RWPE1 (cell line): ENCODE data around the gene PHF23.

Source experiments
- CTCF ChIA-PET: fragments of 350-600 bp; sonication (Branson Sonifier 250); formaldehyde crosslinking; extraction: SDS; loops from one replicate; lab custom pipeline; 2021; lab: Yijun Ruan, JAX
- POLR2A ChIA-PET: fragments of 400-600 bp; formaldehyde crosslinking; extraction: SDS; loops from one replicate; lab custom pipeline; 2020; ENCODE audit warnings: antibody characterized with exemption; ENCODE audit not compliant: low non-redundant PET; lab: Yijun Ruan, JAX
- DNase-seq: peaks from one replicate; pipeline ENCODE4 v3.0.0; 2012; ENCODE audit warnings: low spot score
- H3K27ac ChIP-seq: fragments of 450-650 bp; 2 replicates; pipeline ENCODE4 v1.5.1; 2017
- TF ChIP-seq, protein P1 (sequence below): fragments of 450-650 bp; conservative IDR thresholded peaks from 2 replicates; pipeline ENCODE4 v1.5.1; 2017; ENCODE audit warnings: low read depth, mild to moderate bottlenecking

PHF23 gene

DNA sequence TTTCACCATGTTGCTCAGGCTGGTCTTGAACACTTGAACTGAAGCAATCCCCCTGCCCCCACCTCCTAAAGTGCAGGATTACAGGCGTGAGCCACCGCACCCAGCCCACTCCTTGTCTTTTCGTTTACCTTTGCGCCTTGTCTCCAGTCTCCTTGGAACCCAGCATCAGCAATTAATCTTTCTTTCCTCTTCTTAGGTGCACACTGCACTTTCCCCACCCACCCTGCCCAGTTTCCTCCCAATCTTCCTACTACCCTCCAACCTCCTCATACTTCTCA is 24.5 kb upstream of the PHF23 start:
- TF ChIP-seq, protein P1, sequence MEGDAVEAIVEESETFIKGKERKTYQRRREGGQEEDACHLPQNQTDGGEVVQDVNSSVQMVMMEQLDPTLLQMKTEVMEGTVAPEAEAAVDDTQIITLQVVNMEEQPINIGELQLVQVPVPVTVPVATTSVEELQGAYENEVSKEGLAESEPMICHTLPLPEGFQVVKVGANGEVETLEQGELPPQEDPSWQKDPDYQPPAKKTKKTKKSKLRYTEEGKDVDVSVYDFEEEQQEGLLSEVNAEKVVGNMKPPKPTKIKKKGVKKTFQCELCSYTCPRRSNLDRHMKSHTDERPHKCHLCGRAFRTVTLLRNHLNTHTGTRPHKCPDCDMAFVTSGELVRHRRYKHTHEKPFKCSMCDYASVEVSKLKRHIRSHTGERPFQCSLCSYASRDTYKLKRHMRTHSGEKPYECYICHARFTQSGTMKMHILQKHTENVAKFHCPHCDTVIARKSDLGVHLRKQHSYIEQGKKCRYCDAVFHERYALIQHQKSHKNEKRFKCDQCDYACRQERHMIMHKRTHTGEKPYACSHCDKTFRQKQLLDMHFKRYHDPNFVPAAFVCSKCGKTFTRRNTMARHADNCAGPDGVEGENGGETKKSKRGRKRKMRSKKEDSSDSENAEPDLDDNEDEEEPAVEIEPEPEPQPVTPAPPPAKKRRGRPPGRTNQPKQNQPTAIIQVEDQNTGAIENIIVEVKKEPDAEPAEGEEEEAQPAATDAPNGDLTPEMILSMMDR, result no peak
- ChIA-PET CTCF (interaction anchor here (0.6 to 0.7 kb wide), 2 partner anchors 32 to 66 kb away, joined by 3 to 5 read pairs; no protein-coding TSS in a partner anchor), POLR2A (interaction anchor here (1.1 kb wide), 1 partner anchor 66 kb away, joined by 3 read pairs; no protein-coding TSS in a partner anchor)
- no peak for DNase-seq
- peak overlapping the region; percentile 40 for H3K27ac ChIP-seq

DNA sequence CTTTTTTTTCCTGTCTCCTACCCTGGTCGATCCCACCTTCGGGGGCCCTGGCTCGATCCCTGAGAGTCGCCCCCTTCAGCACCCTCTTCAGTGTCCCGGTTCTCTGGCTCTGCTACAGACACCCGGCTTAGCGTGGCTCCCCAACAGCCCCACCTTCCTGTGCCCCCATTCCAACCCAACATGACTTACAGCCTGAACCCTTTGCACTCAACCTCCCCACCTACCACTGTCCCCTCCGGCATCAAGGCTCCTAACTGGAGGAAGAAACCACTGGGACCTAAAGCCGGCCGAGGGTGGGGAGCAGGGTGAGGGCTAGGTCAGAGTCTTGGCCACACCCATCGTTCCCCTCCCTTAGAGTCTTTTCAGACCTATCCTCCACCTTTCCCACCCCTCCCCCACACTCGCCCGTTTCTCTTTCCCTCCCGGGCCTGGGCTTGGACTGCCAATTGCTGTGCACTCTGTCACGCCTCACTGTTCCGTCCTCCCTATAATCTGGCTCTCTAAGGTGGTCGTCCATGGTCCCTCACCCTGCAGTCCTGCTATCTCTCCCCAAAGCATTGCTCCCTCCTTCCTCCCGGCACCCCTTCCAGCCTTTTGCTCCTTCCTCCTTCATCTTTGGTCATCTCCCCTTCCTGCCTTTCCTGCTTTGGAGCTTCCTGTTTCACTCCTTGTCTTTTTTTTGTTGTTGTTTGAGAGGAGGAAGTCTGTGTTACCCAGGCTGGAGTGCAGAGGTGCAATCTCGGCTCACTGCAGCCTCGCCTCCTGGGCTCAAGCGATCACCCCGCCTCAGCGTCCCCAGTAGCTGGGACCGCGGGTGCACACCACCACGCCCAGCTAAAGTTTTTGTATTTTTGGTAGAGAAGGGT is 23.9 kb upstream of the PHF23 start:
- H3K27ac ChIP-seq, result peak overlapping the region; percentile 40
- peak; percentile 79 for DNase-seq
- TF ChIP-seq, protein P1, result no peak
- ChIA-PET POLR2A (interaction anchor here (0.6 kb wide), 1 partner anchor 1769 kb away, joined by 3 read pairs; no protein-coding TSS in a partner anchor), CTCF (interaction anchor here (0.6 to 1.8 kb wide), 4 partner anchors 33 to 425 kb away, joined by 3 to 5 read pairs (median 4); no protein-coding TSS in a partner anchor)

DNA sequence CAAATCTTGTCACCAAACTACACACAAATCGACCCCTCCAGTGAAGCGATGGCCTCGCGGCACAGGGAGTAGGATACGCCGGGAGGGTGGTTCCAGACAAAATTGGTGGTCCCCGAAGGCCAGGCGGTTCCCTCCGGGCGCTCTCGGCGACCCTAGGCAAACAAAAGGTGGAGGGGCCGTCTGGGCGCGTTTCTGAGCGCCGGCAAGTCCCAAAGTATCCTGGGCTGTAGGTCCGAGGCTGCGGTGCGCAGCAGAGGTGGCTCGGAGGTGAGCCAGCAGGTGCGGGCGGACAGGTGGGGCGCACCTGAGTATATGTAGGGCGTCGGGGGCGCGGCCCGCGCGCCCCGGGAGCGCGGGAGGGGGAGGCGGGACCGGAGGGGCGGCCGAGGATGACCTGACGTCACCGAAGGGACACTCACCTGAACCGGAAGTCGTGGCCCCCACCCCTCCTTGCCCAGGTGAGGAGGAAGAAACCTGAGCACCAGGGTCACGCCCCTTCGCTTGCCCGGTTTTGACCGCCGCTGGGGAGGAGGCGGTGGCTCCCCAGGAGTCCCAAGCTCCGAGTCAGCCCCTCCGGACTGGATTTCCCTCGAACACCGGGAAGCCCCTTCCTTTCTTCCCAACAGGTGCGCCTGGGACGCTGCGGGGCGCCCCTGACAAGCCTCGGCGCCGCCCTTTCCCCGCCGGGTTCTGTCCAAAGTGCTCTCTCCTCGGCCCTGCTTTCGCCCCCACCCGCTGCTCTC is 23.1 kb upstream of the PHF23 start, which contains the start of gene CLDN7:
TSS of gene CLDN7 (minus strand) at position 287 of the 743 bp plus-strand sequence. CDS start 435 bp downstream, outside the sequence.
- peak within 1 kb of the TSS; percentile 79 for H3K27ac ChIP-seq
- TF ChIP-seq, protein P1, result no peak
- CTCF ChIA-PET, result interaction anchor here (1.8 kb wide), 1 partner anchor 34 kb away, joined by 4 read pairs; no protein-coding TSS in a partner anchor
- peak; percentile 95 for DNase-seq
- POLR2A ChIA-PET, result interaction anchor here (0.6 kb wide), 1 partner anchor 1768 kb away, joined by 3 read pairs; no protein-coding TSS in a partner anchor

DNA sequence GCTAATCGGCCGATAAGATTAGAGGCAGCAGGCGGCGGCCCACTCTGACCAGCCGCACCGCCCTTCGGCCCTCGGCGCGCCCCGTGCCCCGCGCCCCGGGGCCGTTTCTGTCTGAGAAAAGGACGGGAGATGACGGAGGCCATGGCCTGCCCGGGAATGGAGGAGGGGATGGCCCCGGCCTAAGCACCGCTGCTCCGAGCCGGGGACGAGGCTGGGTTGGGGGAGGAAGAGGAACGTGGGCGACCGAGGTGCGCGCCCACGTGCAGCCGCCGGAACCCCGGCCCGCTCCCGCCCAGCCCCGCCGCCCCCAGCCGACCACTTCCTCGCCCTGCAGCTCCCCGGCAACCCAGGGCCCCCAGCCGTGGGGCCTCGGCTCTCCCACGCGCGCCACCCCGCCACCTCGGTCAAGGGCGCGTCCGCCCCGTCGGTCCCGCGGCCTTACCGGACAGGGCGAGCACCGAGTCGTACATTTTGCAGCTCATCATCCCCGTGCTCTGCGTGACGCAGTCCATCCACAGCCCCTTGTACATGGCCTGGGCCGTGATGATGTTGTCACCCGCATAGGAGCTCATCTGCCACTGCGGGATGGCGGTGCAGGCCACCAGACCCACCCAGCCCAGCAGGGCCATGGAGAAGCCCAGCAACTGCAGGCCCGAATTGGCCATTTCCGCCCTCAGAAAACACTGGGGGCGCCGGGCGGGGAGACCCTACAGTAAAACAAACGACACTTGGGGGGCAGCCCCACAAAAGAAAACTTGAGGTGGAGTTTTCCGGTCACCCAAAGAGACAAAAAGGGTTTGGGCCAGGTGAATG is 22.3 kb upstream of the PHF23 start:
- DNase-seq, result no peak
- TF ChIP-seq, protein P1, result no peak
- peak overlapping the region; percentile 79 for H3K27ac ChIP-seq
- ChIA-PET CTCF (interaction anchor here (0.7 to 1.8 kb wide), 2 partner anchors 35 to 175 kb away, joined by 3 to 4 read pairs; no protein-coding TSS in a partner anchor), POLR2A (no interaction called here)

DNA sequence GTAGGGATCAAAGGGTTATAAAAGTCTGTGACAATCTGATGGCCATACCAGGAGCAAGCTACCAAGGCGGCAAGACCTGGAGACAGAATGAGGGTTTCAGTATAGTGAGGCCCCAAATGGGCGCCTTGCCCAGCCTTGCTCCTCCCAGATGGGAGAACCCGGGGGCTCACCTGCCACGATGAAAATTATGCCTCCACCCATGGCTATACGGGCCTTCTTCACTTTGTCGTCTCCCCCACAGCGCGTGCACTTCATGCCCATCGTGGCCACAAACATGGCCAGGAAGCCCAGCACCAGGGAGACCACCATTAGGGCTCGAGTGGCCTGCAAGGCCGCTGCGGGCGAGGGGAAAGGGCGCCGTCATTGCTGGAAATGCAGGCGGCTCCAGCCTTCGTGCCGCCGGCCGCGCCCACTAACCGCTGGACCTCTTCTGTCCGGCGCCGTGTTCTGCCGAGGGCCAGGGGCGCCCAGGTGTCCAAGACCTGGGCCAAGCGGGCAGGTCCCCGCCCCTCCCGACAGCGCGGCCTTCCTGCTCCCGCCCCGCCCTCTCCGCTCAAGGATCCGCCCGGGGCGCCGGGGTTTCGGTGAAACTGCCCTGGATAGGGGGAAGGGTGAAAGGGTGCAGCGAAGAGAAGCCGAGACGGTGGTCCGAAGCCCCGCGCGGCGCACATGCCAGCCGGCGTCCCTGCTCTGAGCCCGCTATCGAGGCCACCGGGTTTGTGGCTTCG is 21.6 kb upstream of the PHF23 start:
- CTCF ChIA-PET, result interaction anchor here (0.7 kb wide), 1 partner anchor 176 kb away, joined by 3 read pairs; no protein-coding TSS in a partner anchor
- TF ChIP-seq, protein P1, result no peak
- DNase-seq, result peak; percentile 62
- POLR2A ChIA-PET, result no interaction called here
- peak overlapping the region; percentile 79 for H3K27ac ChIP-seq
